T follicular helper cell (primary cell): Measurements from ENCODE around the gene PRM3.

Experiments
- DNase-seq: peaks from one replicate; pipeline ENCODE4 v3.0.0-alpha.2; 2020; ENCODE audit warnings: low read depth
- total RNA-seq, 2 experiments: gene quantifications; one replicate each; lab custom pipeline; 2026; lab: John Stamatoyannopoulos, UW

The PRM3 gene
- 0 reads per million in 2 experiments for total RNA-seq

GRCh38 chr16:11272921-11273720, at the start of gene PRM3:
Gene PRM3, minus strand, starts transcription at chr16:11273629. Its CDS starts 34 bp downstream, at chr16:11273595.
- DNase-seq, result no peak

GRCh38 chr16:11322823-11323222, 49.4 kb upstream of the PRM3 start:
- no peak for DNase-seq

GRCh38 chr16:11321662-11322061, 48.2 kb upstream of the PRM3 start:
- no peak for DNase-seq

GRCh38 chr16:11320170-11320569, 46.7 kb upstream of the PRM3 start:
- DNase-seq, result no peak

GRCh38 chr16:11319529-11320146, 46.2 kb upstream of the PRM3 start:
- DNase-seq, result no peak

- no peak for DNase-seq
Measured at GRCh38 chr16:11318817-11319216, 45.4 kb upstream of the PRM3 start.

GRCh38 chr16:11316331-11317015, 43.0 kb upstream of the PRM3 start:
- no peak for DNase-seq

GRCh38 chr16:11315510-11315909, 42.1 kb upstream of the PRM3 start:
- DNase-seq, result no peak

GRCh38 chr16:11314309-11314894, 41.0 kb upstream of the PRM3 start:
- no peak for DNase-seq

- no peak for DNase-seq
Measured at GRCh38 chr16:11313493-11314308, 40.3 kb upstream of the PRM3 start.

GRCh38 chr16:11312718-11313492, 39.5 kb upstream of the PRM3 start:
- no peak for DNase-seq

- no peak for DNase-seq
Measured at GRCh38 chr16:11310997-11311561, 37.6 kb upstream of the PRM3 start.

- no peak for DNase-seq
Measured at GRCh38 chr16:11310634-11310977, 37.2 kb upstream of the PRM3 start.

- no peak for DNase-seq
Measured at GRCh38 chr16:11309895-11310633, 36.6 kb upstream of the PRM3 start.

GRCh38 chr16:11308493-11309283, 35.3 kb upstream of the PRM3 start:
- DNase-seq, result no peak

GRCh38 chr16:11307639-11308492, 34.4 kb upstream of the PRM3 start:
- DNase-seq, result no peak

- no peak for DNase-seq
Measured at GRCh38 chr16:11306997-11307638, 33.7 kb upstream of the PRM3 start.

GRCh38 chr16:11306381-11306780, 33.0 kb upstream of the PRM3 start:
- no peak for DNase-seq
